Sigmoid colon (tissue), 3 donors: ENCODE data around the gene MRPL46.

Experiments used
- POLR2A ChIP-seq, 2 donors: fragments of 450-650 bp; IDR thresholded peaks; one replicate each; pipeline ENCODE4 v1.6.1; 2016; ENCODE audit warnings: antibody characterized with exemption in 2 of 2, mild to moderate bottlenecking in 2 of 2, moderate library complexity in 2 of 2
- TF ChIP-seq, protein P1 (sequence below), 4 experiments: fragments of 450-650 bp in 3 of 4; fragments of 200-600 bp in 1 of 4; IDR thresholded peaks; one replicate each; pipeline ENCODE4 v1.5.1; 2016 to 2019; ENCODE audit warnings: antibody characterized with exemption in 4 of 4, mild to moderate bottlenecking in 3 of 4, moderate library complexity in 2 of 4

DNA sequence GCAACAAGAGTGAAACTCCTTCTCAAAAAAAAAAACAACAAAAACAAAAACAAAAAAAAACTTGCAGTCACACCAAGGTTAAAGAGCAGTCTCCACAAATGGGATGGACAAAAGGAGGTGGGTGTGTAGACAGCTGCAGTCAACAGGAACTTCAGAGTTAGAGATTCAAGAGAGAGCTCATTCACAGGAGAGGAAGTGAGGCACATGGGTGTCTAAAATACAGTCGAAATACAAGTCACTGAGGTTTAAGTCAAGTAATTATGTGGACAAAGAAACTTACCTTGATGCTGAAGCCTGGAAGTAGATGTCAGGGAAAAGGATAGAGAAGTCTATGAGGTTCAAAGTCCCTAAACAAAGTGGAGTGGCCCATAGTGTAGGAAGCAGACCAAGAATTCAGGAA is 15.1 kb upstream of the MRPL46 start:
- TF ChIP-seq, protein P1, sequence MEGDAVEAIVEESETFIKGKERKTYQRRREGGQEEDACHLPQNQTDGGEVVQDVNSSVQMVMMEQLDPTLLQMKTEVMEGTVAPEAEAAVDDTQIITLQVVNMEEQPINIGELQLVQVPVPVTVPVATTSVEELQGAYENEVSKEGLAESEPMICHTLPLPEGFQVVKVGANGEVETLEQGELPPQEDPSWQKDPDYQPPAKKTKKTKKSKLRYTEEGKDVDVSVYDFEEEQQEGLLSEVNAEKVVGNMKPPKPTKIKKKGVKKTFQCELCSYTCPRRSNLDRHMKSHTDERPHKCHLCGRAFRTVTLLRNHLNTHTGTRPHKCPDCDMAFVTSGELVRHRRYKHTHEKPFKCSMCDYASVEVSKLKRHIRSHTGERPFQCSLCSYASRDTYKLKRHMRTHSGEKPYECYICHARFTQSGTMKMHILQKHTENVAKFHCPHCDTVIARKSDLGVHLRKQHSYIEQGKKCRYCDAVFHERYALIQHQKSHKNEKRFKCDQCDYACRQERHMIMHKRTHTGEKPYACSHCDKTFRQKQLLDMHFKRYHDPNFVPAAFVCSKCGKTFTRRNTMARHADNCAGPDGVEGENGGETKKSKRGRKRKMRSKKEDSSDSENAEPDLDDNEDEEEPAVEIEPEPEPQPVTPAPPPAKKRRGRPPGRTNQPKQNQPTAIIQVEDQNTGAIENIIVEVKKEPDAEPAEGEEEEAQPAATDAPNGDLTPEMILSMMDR (IDR thresholded peaks at IDR 0.05), result no peak
- no peak for TF ChIP-seq POLR2A (IDR thresholded peaks at IDR 0.05)
